HCT116 (cell line): ENCODE measurements around the gene DPP6. TPM values are rescaled to one million over a fixed set of nuclear protein-coding genes. Genes with fewer than 3 reads are reported as not detected.

Experiments used
- ATAC-seq: fragments of 200-7000 bp; cut with Tn5 transposase; 2 replicates; pipeline ENCODE4 v1.9.1; 2020; ENCODE audit warnings: mild to moderate bottlenecking, moderate library complexity
- BruUV-seq: library from RNA; stranded (reverse); fragments of 400-500 nt; replicated peaks from 2 replicates; lab custom pipeline; 2021; lab: Mats Ljungman, UMichigan
- CTCF ChIA-PET: fragments of 300-600 bp; sonication (Branson Sonifier 250); formaldehyde crosslinking; loops from one replicate; lab custom pipeline; 2021; ENCODE audit warnings: antibody characterized with exemption; lab: Charles Lee
- POLR2A ChIA-PET: fragments of 300-600, 350-600 bp; sonication (Branson Sonifier 250); formaldehyde crosslinking; loops from one replicate; lab custom pipeline; 2021; ENCODE audit warnings: antibody characterized with exemption; lab: Charles Lee
- RAD21 ChIA-PET, 2 experiments: fragments of 300-600 bp; sonication (Branson Sonifier 250); formaldehyde crosslinking; loops; one replicate each; lab custom pipeline; 2023; ENCODE audit warnings: low total read pairs in 2 of 2; ENCODE audit not compliant: uncharacterized antibody in 2 of 2, unreplicated experiment in 2 of 2, low non-redundant PET in 1 of 2; lab: Charles Lee
- DNase-seq: peaks from one replicate; pipeline ENCODE4 v3.0.0-alpha.2; 2010; ENCODE audit warnings: low read depth, low spot score
- H2AFZ ChIP-seq: fragments of 200-600 bp; shearing (Covaris generic), sonication (generic); 2 replicates; pipeline ENCODE4 v1.6.1; 2017; ENCODE audit warnings: low read depth, mixed run types, mixed read lengths, antibody characterized with exemption, low read length; ENCODE audit not compliant: poor library complexity, severe bottlenecking
- H3K27ac ChIP-seq: 2 replicates; pipeline ENCODE4 v1.5.1; 2012; ENCODE audit warnings: low read depth, low read length
- H3K27me3 ChIP-seq: fragments of 200-600 bp; sonication (generic); 2 replicates; pipeline ENCODE4 v1.6.1; 2016; ENCODE audit warnings: mixed run types, low read length, mixed read lengths; ENCODE audit not compliant: insufficient read depth
- H3K36me3 ChIP-seq, 2 experiments: fragments of 200-500 bp in 1 of 2; fragments of 200-600 bp in 1 of 2; sonication (Bioruptor generic) in 1 of 2; sonication (generic) in 1 of 2; 2 replicates each; pipeline versions ENCODE4 v1.5.1 to v1.6.1; 2014 to 2016; ENCODE audit warnings: low read length in 2 of 2, inconsistent platforms in 1 of 2, mixed read lengths in 1 of 2, mixed run types in 1 of 2; ENCODE audit not compliant: insufficient read depth in 2 of 2, control insufficient read depth in 1 of 2
- H3K4me1 ChIP-seq, 2 experiments: fragments of 200-600 bp in 1 of 2; sonication (generic) in 1 of 2; 2 replicates each; pipeline versions ENCODE4 v1.5.1 to v1.6.1; 2012 to 2017; ENCODE audit warnings: low read length in 2 of 2, inconsistent platforms in 1 of 2, mild to moderate bottlenecking in 1 of 2, mixed read lengths in 1 of 2, mixed run types in 1 of 2, moderate library complexity in 1 of 2; ENCODE audit not compliant: insufficient read depth in 2 of 2, control insufficient read depth in 1 of 2
- H3K4me2 ChIP-seq: fragments of 200-600 bp; sonication (generic); 2 replicates; pipeline ENCODE4 v1.6.1; 2017; ENCODE audit warnings: mixed run types, low read length, mixed read lengths
- H3K4me3 ChIP-seq, 2 experiments: fragments of 200-600 bp in 1 of 2; sonication (generic) in 1 of 2; replicated peaks in 1 of 2; 2 replicates each; pipeline ENCODE4 v1.5.1; 2011 to 2016; ENCODE audit warnings: low read length in 2 of 2, control low read depth in 1 of 2, low read depth in 1 of 2, mild to moderate bottlenecking in 1 of 2, mixed read lengths in 1 of 2, mixed run types in 1 of 2
- H3K79me2 ChIP-seq: fragments of 200-600 bp; sonication (generic); 2 replicates; pipeline ENCODE4 v1.6.1; 2017; ENCODE audit warnings: mild to moderate bottlenecking, mixed run types, low read length, moderate library complexity, mixed read lengths; ENCODE audit not compliant: insufficient read depth
- H3K9ac ChIP-seq: fragments of 200-600 bp; sonication (generic); 2 replicates; pipeline ENCODE4 v1.6.1; 2016; ENCODE audit warnings: low read length, mixed read lengths
- H3K9me2 ChIP-seq: fragments of 200-600 bp; sonication (generic), shearing (Covaris generic); 2 replicates; pipeline ENCODE4 v1.6.1; 2017; ENCODE audit warnings: mixed run types, mild to moderate bottlenecking, moderate library complexity; ENCODE audit not compliant: insufficient read depth
- H3K9me3 ChIP-seq, 2 experiments: fragments of 200-500 bp in 1 of 2; fragments of 200-600 bp in 1 of 2; sonication (Bioruptor generic) in 1 of 2; sonication (generic) in 1 of 2; 2 replicates each; pipeline ENCODE4 v1.6.1; 2014 to 2017; ENCODE audit warnings: low read length in 2 of 2, mixed read lengths in 2 of 2, inconsistent platforms in 1 of 2, low read depth in 1 of 2, mild to moderate bottlenecking in 1 of 2, mixed run types in 1 of 2, moderate library complexity in 1 of 2; ENCODE audit not compliant: control insufficient read depth in 1 of 2, insufficient read depth in 1 of 2
- H4K20me1 ChIP-seq: fragments of 200-600 bp; sonication (generic), shearing (Covaris generic); 2 replicates; pipeline ENCODE4 v1.6.1; 2017; ENCODE audit warnings: mixed run types, mild to moderate bottlenecking, moderate library complexity; ENCODE audit not compliant: insufficient read depth
- ELF1 ChIP-seq: IDR thresholded peaks from 2 replicates; pipeline ENCODE4 v1.6.1; 2012; ENCODE audit warnings: low read depth, borderline replicate concordance
- EZH2phosphoT487 ChIP-seq: fragments of 200-600 bp; IDR thresholded peaks from 2 replicates; pipeline ENCODE4 v1.6.1; 2018; ENCODE audit warnings: antibody characterized with exemption, borderline replicate concordance
- JUND ChIP-seq: IDR thresholded peaks from 2 replicates; pipeline ENCODE4 v1.6.1; 2012
- SP1 ChIP-seq: IDR thresholded peaks from 2 replicates; pipeline ENCODE4 v1.6.1; 2012; ENCODE audit warnings: low read depth
- YY1 ChIP-seq: IDR thresholded peaks from 2 replicates; pipeline ENCODE4 v1.6.1; 2011; ENCODE audit warnings: low read length, low read depth, moderate library complexity, mild to moderate bottlenecking; ENCODE audit not compliant: insufficient replicate concordance; ENCODE audit errors: extremely low read depth
- ZFX ChIP-seq: fragments of 450-650 bp; IDR thresholded peaks from 2 replicates; pipeline ENCODE4 v1.6.1; 2017
- intact Hi-C: fragments of 100-400 bp; cut with micrococcal nuclease; formaldehyde crosslinking; loops from 2 replicates; pipeline ENCODE4 v1.10.0; 2022
- total RNA-seq: library from RNA; stranded (reverse); gene quantifications from one replicate; pipeline ENCODE4 v1.2.1, GENCODE V29; 2021; ENCODE audit not compliant: unreplicated experiment
- TF ChIP-seq, protein P1 (sequence below): IDR thresholded peaks from 2 replicates; pipeline ENCODE4 v1.6.1; 2012
- TF ChIP-seq, protein P2 (sequence below): IDR thresholded peaks from 2 replicates; pipeline ENCODE4 v1.6.1; 2011; ENCODE audit warnings: mild to moderate bottlenecking, low read length, moderate library complexity; ENCODE audit not compliant: insufficient replicate concordance; ENCODE audit errors: extremely low read depth
- TF ChIP-seq, protein P3 (sequence below): IDR thresholded peaks from 2 replicates; pipeline ENCODE4 v1.6.1; 2012; ENCODE audit warnings: low read depth

The DPP6 gene
- total RNA-seq, 1 experiment from 2014 or later = not detected

DNA sequence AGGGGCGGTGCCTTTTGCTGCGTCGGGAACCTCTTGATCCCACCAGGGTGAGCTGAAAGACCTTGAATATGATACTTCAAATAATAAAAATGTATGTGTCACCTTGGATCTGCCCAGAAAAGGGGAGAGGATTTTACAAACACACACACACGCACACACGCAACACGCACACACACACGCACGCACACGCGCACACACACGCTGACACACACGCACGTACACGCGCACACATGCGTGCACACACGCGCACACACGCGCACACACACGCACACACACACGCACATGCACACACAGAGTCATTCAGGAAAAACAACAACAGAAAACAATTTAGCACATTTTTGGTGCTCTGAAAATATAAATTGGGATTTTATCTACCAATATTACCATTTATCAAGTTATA is 571.2 kb downstream of the DPP6 start:
- Histone ChIP-seq H3K4me3 (no peak overlapping the region), H3K36me3 (no peaks in the 10 kb centered on the region), H3K27me3 (no peaks in the 10 kb centered on the region), H3K4me1 (no peaks in the 10 kb centered on the region), H4K20me1 (no peaks in the 10 kb centered on the region), H3K4me2 (no peak overlapping the region), H3K9ac (no peak overlapping the region), H3K9me3 (peaks cover 0 to 4% of the 10 kb centered on the region in 2 experiments; a peak in 1 of 4 replicates), H2AFZ (no peak overlapping the region), H3K79me2 (no peaks in the 10 kb centered on the region), H3K9me2 (no peaks in the 10 kb centered on the region), H3K27ac (no peak overlapping the region)
- ChIA-PET POLR2A (no interaction called here), RAD21 (no interaction called here), CTCF (no interaction called here)
- intact Hi-C loops = no loop called here
- BruUV-seq = no TSS peak
- TF ChIP-seq EZH2phosphoT487 (no peak), ZFX (no peak), ELF1 (no peak), SP1 (no peak), YY1 (no peak), JUND (no peak)
- TF ChIP-seq, protein P1, sequence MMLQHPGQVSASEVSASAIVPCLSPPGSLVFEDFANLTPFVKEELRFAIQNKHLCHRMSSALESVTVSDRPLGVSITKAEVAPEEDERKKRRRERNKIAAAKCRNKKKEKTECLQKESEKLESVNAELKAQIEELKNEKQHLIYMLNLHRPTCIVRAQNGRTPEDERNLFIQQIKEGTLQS = no peak
- TF ChIP-seq, protein P2, sequence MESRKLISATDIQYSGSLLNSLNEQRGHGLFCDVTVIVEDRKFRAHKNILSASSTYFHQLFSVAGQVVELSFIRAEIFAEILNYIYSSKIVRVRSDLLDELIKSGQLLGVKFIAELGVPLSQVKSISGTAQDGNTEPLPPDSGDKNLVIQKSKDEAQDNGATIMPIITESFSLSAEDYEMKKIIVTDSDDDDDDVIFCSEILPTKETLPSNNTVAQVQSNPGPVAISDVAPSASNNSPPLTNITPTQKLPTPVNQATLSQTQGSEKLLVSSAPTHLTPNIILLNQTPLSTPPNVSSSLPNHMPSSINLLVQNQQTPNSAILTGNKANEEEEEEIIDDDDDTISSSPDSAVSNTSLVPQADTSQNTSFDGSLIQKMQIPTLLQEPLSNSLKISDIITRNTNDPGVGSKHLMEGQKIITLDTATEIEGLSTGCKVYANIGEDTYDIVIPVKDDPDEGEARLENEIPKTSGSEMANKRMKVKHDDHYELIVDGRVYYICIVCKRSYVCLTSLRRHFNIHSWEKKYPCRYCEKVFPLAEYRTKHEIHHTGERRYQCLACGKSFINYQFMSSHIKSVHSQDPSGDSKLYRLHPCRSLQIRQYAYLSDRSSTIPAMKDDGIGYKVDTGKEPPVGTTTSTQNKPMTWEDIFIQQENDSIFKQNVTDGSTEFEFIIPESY = no peak
- TF ChIP-seq, protein P3, sequence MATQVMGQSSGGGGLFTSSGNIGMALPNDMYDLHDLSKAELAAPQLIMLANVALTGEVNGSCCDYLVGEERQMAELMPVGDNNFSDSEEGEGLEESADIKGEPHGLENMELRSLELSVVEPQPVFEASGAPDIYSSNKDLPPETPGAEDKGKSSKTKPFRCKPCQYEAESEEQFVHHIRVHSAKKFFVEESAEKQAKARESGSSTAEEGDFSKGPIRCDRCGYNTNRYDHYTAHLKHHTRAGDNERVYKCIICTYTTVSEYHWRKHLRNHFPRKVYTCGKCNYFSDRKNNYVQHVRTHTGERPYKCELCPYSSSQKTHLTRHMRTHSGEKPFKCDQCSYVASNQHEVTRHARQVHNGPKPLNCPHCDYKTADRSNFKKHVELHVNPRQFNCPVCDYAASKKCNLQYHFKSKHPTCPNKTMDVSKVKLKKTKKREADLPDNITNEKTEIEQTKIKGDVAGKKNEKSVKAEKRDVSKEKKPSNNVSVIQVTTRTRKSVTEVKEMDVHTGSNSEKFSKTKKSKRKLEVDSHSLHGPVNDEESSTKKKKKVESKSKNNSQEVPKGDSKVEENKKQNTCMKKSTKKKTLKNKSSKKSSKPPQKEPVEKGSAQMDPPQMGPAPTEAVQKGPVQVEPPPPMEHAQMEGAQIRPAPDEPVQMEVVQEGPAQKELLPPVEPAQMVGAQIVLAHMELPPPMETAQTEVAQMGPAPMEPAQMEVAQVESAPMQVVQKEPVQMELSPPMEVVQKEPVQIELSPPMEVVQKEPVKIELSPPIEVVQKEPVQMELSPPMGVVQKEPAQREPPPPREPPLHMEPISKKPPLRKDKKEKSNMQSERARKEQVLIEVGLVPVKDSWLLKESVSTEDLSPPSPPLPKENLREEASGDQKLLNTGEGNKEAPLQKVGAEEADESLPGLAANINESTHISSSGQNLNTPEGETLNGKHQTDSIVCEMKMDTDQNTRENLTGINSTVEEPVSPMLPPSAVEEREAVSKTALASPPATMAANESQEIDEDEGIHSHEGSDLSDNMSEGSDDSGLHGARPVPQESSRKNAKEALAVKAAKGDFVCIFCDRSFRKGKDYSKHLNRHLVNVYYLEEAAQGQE = no peak
- no peak for DNase-seq
- no peak for ATAC-seq
